GM19193 (cell line): ENCODE measurements around the gene HMGXB3.

Source experiments
- POLR2A ChIP-seq: IDR thresholded peaks from 4 replicates; pipeline ENCODE4 v1.6.1; 2011; ENCODE audit not compliant: insufficient read depth, insufficient read length; ENCODE audit errors: extremely low read depth

Gene HMGXB3

GRCh38 chr5:150024346-150024984, 23.9 kb downstream of the HMGXB3 start:
- TF ChIP-seq POLR2A: no peak

DNA sequence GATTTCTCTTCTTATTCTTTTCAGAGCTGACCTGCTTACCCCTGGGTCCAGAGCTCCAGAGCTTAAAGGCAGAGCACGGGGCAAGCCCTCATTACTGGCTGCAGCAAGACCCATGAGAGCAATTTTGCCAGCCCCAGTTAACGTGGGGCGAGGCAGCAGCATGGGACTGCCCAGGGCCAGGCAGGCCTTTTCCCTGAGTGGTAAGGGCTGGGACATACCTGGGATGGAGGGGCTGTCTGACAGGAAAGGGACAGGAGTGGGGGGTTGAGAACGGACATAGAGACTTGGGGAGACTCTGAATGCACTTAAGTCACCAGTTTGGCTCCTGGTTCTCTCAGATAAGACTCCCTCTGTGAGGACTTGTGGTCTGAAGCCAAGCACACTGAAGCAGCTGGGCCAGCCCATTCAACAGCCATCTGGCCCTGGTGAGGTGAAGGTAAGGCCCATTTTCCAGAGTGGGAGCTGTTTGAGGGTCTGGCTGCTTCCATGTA, 26.2 kb downstream of the HMGXB3 start:
- TF ChIP-seq POLR2A: no peak

- no peak for TF ChIP-seq POLR2A
Measured at GRCh38 chr5:150033334-150033733, 32.8 kb downstream of the HMGXB3 start.

DNA sequence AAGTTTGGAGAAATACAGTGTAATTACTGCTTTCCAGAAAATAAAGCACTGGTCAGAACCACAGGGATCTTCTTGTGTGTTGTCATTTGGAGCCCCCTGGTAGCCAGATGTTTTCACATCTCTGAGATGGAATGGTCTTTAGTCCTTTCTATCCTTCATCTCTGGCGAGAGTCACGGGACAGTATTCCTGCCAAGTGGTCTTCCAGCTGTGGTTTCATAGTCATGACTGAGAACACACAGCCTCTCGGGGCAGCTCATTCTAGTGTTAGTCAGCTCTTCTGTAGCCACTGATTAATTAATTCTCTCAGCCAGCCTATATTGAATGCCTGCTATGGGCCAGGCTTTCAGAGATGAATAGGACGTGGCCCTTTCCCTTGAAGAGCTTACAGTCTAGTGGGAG, 34.1 kb downstream of the HMGXB3 start:
- TF ChIP-seq POLR2A: no peak

GRCh38 chr5:150035139-150035895, 34.8 kb downstream of the HMGXB3 start:
- TF ChIP-seq POLR2A: no peak

- TF ChIP-seq POLR2A: no peak
Measured at GRCh38 chr5:150036513-150036912, 36.0 kb downstream of the HMGXB3 start.

DNA sequence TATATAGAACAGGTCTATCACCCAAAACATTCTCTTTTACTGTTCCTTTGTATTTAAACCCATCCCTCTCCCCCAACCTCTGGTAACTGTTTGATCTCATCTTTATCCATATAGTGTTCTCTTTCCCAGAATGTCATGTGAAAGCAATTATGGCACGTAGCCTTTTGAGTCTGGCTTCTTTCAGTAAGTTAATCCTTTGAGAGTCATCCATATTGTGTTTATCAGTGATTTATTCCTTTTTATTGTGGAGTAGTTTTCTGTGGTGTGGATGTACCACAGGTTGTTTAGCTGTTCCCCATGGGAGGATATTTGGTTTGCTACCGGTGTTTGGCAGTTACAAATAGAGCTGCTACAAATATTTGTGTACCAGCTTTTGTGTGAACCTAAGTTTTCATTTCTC, 38.0 kb downstream of the HMGXB3 start:
- TF ChIP-seq POLR2A: no peak

DNA sequence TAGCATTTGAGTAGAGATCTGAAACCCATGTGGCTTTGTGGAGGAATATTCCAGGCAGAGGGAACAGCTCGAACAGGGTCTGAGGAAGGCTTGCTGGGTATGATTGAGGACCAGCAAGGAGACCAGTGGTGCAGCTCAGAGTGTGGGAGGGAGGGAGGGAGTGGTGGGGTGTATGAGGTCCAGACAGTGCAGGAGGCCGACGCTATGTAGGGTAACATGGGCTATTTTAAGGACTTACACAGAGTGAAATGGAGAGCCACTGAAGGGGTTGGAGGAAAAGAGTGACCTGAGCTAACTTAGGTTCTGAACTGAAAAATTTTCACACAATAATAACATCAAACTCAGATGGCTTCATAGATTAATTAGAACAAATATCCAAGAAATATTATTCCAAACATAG, 41.9 kb downstream of the HMGXB3 start:
- no peak for TF ChIP-seq POLR2A

- no peak for TF ChIP-seq POLR2A
Measured at GRCh38 chr5:150043657-150044328, 43.3 kb downstream of the HMGXB3 start.

DNA sequence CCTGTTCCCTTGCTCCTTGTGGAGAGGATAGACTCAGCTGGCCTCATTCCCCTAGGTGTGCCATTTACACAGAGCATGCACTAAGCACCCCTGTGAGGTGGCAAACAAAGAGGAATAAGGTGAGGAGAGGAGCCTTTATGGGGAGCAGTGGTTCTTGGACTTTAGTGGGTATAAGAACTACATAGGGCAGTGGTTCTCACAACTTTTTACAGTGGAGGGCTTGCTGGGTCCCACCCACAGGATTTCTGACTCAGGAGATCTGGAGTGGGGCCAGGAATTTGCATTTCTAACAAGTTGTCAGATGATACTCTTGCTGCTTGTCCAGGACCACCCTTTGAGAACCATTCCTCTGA, 43.8 kb downstream of the HMGXB3 start:
- TF ChIP-seq POLR2A: no peak

- no peak for TF ChIP-seq POLR2A
Measured at GRCh38 chr5:150044712-150045111, 44.2 kb downstream of the HMGXB3 start.

DNA sequence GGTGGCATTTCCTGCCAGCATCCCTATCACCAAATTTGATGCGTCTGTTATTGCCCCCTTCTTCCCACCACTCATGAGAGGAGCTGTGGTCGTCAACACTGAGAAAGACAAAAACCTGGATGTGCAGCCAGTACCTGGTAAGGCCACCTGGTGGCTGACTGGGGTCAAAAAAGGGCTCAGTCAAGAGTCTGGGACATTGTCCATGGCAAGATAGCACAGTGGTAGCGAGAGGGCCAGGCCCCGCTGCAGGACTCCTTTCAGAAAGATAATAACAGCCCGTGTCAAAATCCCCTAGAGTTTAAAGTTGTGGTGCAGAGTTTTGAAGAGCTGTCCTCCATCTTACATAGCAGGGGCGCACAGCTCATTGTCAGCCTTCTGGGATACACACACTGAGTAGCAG, 45.0 kb downstream of the HMGXB3 start:
- TF ChIP-seq POLR2A: no peak

GRCh38 chr5:150046031-150046430, 45.5 kb downstream of the HMGXB3 start:
- no peak for TF ChIP-seq POLR2A

DNA sequence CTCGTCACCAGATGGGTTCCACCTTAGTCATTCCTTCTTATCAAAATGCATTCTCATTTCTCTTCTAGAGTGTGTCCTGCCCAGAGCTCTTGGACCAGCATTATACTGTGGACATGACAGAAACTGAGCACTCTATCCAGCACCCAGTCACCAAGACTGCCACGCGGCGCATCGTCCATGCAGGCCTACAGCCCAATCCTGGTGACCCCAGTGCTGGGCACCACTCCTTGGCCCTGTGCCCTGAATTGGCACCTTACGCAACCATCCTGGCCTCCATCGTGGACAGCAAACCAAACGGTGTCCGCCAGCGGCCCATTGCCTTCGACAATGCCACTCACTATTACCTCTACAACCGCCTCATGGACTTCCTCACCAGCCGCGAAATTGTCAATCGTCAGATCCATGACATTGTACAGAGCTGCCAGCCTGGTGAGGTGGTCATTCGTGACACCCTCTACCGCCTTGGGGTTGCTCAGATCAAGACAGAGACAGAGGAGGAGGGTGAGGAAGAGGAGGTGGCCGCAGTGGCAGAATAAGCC, 51.2 kb downstream of the HMGXB3 start:
- no peak for TF ChIP-seq POLR2A

DNA sequence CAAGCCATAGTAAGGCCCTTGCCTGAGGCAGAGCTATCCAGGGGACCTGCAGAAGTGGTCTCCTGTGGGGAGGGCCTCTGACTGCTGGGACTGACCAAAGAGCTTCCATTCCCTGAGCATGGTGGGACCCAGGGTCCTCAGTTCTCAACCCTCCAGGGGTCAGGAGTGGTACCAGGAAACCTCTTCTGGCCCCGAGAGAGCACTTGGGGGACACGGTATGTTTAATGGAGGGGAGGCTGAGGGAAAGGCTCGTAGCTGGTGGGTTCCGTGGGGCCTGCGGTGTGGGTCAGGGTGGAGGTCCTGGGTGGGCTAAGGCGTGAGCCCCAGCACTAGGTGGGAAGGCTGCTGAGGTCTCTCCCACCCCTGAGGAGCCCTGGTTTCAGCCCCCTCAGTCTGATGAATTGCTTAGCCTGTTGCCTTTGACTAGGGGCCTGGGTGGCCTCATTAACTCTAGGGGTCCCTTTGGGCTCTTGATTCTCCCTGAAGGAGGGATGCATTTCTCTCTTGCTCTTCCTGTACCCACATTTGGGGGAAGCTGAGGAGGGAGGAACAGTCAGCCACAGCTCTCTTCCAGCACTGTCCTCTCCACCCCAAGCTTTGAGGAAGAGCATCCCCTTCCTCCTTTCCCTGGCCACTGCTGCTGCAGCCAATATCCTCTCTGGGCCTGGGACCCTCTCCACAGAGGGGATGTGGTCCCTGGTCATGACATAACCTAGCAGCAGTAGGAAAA, 51.9 kb downstream of the HMGXB3 start:
- TF ChIP-seq POLR2A: no peak
